Measurements from ENCODE around the gene RASGRF2. TPM values are rescaled to one million over a fixed set of nuclear protein-coding genes. Genes with fewer than 3 reads are reported as not detected.

RASGRF2 gene
- total RNA-seq, 4 donors from 2014 or later: 1.0 to 5.3 (median 1.8) TPM

DNA sequence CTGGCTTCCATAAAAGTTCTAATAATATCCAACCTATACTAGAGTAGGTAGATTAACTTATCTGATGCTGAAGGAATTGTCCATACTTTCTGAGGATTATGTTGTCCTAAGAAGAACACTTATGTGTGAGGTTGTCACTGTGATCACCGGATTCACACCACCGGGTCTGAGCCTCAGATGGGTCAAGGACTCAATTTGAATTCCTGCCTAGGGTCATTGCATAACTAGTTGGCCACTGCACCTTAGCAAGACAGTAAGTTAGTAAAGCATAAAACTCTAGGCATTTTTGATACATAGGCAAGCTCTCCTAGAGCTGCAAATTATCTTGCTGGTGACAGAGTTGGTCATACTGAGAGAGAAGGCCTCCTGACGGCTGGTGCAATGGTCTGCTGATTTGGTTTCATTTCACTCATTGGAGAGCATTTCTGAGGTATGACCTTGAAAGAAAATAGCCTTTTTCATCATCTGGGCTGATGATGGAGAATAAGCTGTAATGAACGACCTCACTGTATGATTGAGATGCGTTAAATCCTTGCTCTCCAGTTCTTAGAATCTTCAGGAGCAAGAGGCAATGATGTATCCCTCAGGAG is 200.9 kb downstream of the RASGRF2 start:
- intact Hi-C loops (cut with DNase I; ENCODE audit: low total_unique reads): no loop called here
- WGBS, 2 donors: 91 to 93% methylated on average over 5 of the region's 5 CpGs
- TF ChIP-seq, protein P1, sequence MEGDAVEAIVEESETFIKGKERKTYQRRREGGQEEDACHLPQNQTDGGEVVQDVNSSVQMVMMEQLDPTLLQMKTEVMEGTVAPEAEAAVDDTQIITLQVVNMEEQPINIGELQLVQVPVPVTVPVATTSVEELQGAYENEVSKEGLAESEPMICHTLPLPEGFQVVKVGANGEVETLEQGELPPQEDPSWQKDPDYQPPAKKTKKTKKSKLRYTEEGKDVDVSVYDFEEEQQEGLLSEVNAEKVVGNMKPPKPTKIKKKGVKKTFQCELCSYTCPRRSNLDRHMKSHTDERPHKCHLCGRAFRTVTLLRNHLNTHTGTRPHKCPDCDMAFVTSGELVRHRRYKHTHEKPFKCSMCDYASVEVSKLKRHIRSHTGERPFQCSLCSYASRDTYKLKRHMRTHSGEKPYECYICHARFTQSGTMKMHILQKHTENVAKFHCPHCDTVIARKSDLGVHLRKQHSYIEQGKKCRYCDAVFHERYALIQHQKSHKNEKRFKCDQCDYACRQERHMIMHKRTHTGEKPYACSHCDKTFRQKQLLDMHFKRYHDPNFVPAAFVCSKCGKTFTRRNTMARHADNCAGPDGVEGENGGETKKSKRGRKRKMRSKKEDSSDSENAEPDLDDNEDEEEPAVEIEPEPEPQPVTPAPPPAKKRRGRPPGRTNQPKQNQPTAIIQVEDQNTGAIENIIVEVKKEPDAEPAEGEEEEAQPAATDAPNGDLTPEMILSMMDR (IDR thresholded peaks at IDR 0.05): no peak
- no peak for TF ChIP-seq POLR2A (IDR thresholded peaks at IDR 0.05)
- no peak for DNase-seq (ENCODE audit: low spot score in 2 of 2)
- H3K4me3 ChIP-seq (ENCODE audit: low read depth, poor library complexity, severe bottlenecking): no peak overlapping the region

DNA sequence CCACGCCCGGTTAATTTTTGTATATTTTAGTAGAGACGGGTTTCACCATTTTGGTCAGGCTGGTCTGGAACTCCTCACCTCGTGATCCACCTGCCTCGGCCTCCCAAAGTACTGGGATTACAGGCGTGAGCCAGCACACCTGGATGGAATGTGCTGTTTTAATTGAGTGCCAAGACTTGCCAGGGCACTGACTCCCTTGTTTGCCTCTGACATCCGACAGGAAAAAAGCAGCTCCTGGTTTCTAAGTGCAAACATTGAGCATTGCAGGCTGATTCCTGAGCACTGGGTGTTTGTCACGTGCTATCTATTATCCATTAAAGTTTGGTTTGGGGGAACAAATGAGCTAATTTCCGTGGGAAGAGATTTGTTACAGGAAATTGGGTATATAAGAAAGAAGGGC is 202.3 kb downstream of the RASGRF2 start:
- DNase-seq (ENCODE audit: low spot score in 2 of 2): no peak
- 61 to 68% methylated on average over 9 of the region's 9 CpGs for WGBS, 2 donors
- intact Hi-C loops (cut with DNase I; ENCODE audit: low total_unique reads): no loop called here
- H3K4me3 ChIP-seq (ENCODE audit: low read depth, poor library complexity, severe bottlenecking): no peak overlapping the region
- no peak for TF ChIP-seq POLR2A (IDR thresholded peaks at IDR 0.05)
- TF ChIP-seq, protein P1 (IDR thresholded peaks at IDR 0.05): no peak

DNA sequence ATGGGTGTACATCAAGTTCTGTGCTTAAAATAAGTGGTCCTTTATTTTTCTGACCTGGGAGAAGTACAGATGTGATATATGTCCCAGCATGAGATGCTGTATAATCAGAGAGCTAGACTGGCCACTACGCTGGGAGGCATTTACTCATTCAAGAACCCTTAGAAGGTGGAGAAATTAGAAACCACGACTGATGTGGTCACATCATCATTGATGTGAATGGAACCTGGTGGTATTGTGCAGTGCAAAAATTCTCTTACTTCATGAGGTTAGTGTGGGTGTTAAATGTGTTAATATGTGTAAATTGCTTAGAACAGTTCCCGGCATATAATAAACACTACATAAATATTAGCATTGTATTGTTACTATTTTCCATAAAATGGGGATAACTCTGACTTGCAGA is 203.5 kb downstream of the RASGRF2 start:
- intact Hi-C loops (cut with DNase I; ENCODE audit: low total_unique reads): no loop called here
- TF ChIP-seq, protein P1 (IDR thresholded peaks at IDR 0.05): no peak
- no peak for TF ChIP-seq POLR2A (IDR thresholded peaks at IDR 0.05)
- no peak overlapping the region for H3K4me3 ChIP-seq (ENCODE audit: low read depth, poor library complexity, severe bottlenecking)
- WGBS, 2 donors: 89 to 90% methylated on average over 3 of the region's 3 CpGs
- DNase-seq (ENCODE audit: low spot score in 2 of 2): no peak

DNA sequence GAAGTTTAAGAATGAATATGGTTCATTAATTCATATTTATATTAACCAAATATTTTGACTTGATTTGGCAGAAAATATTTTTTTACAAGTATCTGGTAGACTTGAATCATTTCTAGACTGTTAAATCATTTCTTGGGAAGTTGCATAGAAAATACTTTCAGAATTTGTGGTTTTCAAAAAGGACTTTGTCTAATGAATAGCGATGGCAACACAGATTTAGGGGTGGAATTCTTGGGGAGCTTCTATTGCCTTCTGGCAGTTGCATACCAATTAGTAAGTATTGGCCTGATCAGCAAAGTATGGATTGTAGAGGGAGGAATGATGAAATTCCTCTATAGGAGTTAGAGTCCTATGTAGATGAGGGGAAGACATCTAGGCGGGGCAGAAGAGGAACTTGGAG is 204.3 kb downstream of the RASGRF2 start:
- intact Hi-C loops (cut with DNase I; ENCODE audit: low total_unique reads): no loop called here

DNA sequence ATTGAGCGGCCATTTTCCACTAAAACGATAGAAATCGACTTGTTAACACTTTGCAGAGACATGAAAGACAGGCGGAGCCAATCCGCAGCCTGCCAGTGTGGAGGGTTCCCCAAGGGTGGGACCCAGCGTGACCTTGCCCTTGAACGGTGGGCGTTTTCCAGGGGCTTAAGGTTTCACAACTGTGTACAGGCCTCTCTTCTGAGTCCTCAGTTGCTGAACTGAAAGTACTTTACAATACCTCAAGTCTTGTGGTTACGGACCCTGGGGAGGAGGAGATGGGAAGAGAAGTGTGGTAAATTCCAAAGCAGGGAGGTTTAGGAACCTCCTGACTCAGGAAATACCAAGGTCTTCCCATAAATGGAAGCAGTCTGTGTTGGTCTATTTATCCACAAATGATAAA is 204.8 kb downstream of the RASGRF2 start:
- H3K4me3 ChIP-seq (ENCODE audit: low read depth, poor library complexity, severe bottlenecking): no peak overlapping the region
- TF ChIP-seq, protein P1 (IDR thresholded peaks at IDR 0.05): no peak
- TF ChIP-seq POLR2A (IDR thresholded peaks at IDR 0.05): no peak
- intact Hi-C loops (cut with DNase I; ENCODE audit: low total_unique reads): no loop called here
- 93 to 96% methylated on average over 9 of the region's 9 CpGs for WGBS, 2 donors
- DNase-seq (ENCODE audit: low spot score in 2 of 2): no peak

More for the DNA sequence above, 204.3 kb downstream of the RASGRF2 start:
- no peak overlapping the region for H3K4me3 ChIP-seq (ENCODE audit: low read depth, poor library complexity, severe bottlenecking)
- DNase-seq (ENCODE audit: low spot score in 2 of 2): no peak
- TF ChIP-seq, protein P1 (IDR thresholded peaks at IDR 0.05): no peak
- no peak for TF ChIP-seq POLR2A (IDR thresholded peaks at IDR 0.05)
- WGBS, 2 donors: 87 to 92% methylated on average over 2 of the region's 2 CpGs
